Glomerular visceral epithelial cell (primary cell): Measurements from ENCODE around the gene SF3A1.
A peak's percentile ranks its signal among the peaks of the same experiment; 100 is the strongest.

Experiments used
- DNase-seq: peaks from one replicate; pipeline ENCODE4 v3.0.0-alpha.2; 2016; ENCODE audit errors: extremely low spot score

The SF3A1 gene

GRCh38 chr22:30386960-30387827 lies 30.5 kb upstream of the SF3A1 start, which contains the start of gene RNF215:
TSS of gene RNF215 (minus strand) at chr22:30387411. CDS start at chr22:30387313, 98 bp downstream.
- DNase-seq, result peak; percentile 85

- DNase-seq, result no peak
Observed at GRCh38 chr22:30386608-30386959, 29.9 kb upstream of the SF3A1 start.

- no peak for DNase-seq
Observed at GRCh38 chr22:30385942-30386341, 29.2 kb upstream of the SF3A1 start.

GRCh38 chr22:30383061-30383460 lies 26.4 kb upstream of the SF3A1 start:
- DNase-seq, result no peak

GRCh38 chr22:30382340-30382739 lies 25.6 kb upstream of the SF3A1 start:
- DNase-seq, result no peak

- no peak for DNase-seq
Observed at GRCh38 chr22:30381264-30381663, 24.6 kb upstream of the SF3A1 start.

GRCh38 chr22:30380011-30380410 lies 23.3 kb upstream of the SF3A1 start:
- no peak for DNase-seq

GRCh38 chr22:30375312-30375849 lies 18.7 kb upstream of the SF3A1 start:
- DNase-seq, result no peak

GRCh38 chr22:30373331-30374325 lies 16.9 kb upstream of the SF3A1 start:
- no peak for DNase-seq

GRCh38 chr22:30372915-30373314 lies 16.2 kb upstream of the SF3A1 start:
- no peak for DNase-seq

- no peak for DNase-seq
Observed at GRCh38 chr22:30371981-30372380, 15.3 kb upstream of the SF3A1 start.

- no peak for DNase-seq
Observed at GRCh38 chr22:30371321-30371720, 14.6 kb upstream of the SF3A1 start.

GRCh38 chr22:30370641-30371230 lies 14.0 kb upstream of the SF3A1 start:
- DNase-seq, result peak; percentile 15

- no peak for DNase-seq
Observed at GRCh38 chr22:30368420-30368819, 11.7 kb upstream of the SF3A1 start.

- DNase-seq, result no peak
Observed at GRCh38 chr22:30365891-30366290, 9.2 kb upstream of the SF3A1 start.

- no peak for DNase-seq
Observed at GRCh38 chr22:30362651-30363281, 6.1 kb upstream of the SF3A1 start.

- no peak for DNase-seq
Observed at GRCh38 chr22:30361916-30362650, 5.4 kb upstream of the SF3A1 start.

- DNase-seq, result no peak
Observed at GRCh38 chr22:30358541-30358940, 1.8 kb upstream of the SF3A1 start.

GRCh38 chr22:30357650-30358215 lies 1.0 kb upstream of the SF3A1 start:
- DNase-seq, result no peak

GRCh38 chr22:30357236-30357570 lies 509 bp upstream of the SF3A1 start:
- no peak for DNase-seq
